Liver (tissue), 9 donors: Measurements from ENCODE around the gene DIP2B. TPM values are rescaled to one million over a fixed set of nuclear protein-coding genes. Genes with fewer than 3 reads are reported as not detected.

Experiments used
- DNase-seq: peaks from one replicate; pipeline ENCODE4 v3.0.0-alpha.2; 2017; ENCODE audit warnings: low spot score
- H3K27ac ChIP-seq, 2 donors: one replicate each; pipeline ENCODE4 v1.7.0; 2013; ENCODE audit warnings: inconsistent platforms in 2 of 2, low read length in 2 of 2, control low read depth in 1 of 2, low read depth in 1 of 2, mild to moderate bottlenecking in 1 of 2
- H3K27me3 ChIP-seq, 4 donors: one replicate each; pipeline versions ENCODE4 v1.6.1 to v1.7.0; 2013; ENCODE audit warnings: low read length in 3 of 4, inconsistent platforms in 1 of 4, mild to moderate bottlenecking in 1 of 4, moderate library complexity in 1 of 4; ENCODE audit not compliant: control insufficient read depth in 4 of 4, insufficient read depth in 4 of 4
- H3K36me3 ChIP-seq, 4 donors: one replicate each; pipeline versions ENCODE4 v1.6.1 to v1.7.0; 2013; ENCODE audit warnings: low read length in 3 of 4, mild to moderate bottlenecking in 3 of 4, low read depth in 1 of 4, moderate library complexity in 1 of 4; ENCODE audit not compliant: control insufficient read depth in 4 of 4, insufficient read depth in 3 of 4
- H3K4me1 ChIP-seq, 4 donors: one replicate each; pipeline versions ENCODE4 v1.6.1 to v1.7.0; 2013; ENCODE audit warnings: low read length in 3 of 4, mild to moderate bottlenecking in 3 of 4, moderate library complexity in 1 of 4; ENCODE audit not compliant: control insufficient read depth in 4 of 4, insufficient read depth in 4 of 4
- H3K4me3 ChIP-seq, 3 donors: one replicate each; pipeline versions ENCODE4 v1.6.1 to v1.7.0; 2013; ENCODE audit warnings: low read length in 3 of 3, control low read depth in 1 of 3, low read depth in 1 of 3, mild to moderate bottlenecking in 1 of 3
- H3K9ac ChIP-seq, 2 donors: one replicate each; pipeline ENCODE4 v1.7.0; 2013; ENCODE audit warnings: low read length in 2 of 2, mild to moderate bottlenecking in 2 of 2, moderate library complexity in 2 of 2, control low read depth in 1 of 2, low read depth in 1 of 2
- H3K9me3 ChIP-seq, 4 donors: one replicate each; pipeline versions ENCODE4 v1.6.1 to v1.7.0; 2013; ENCODE audit warnings: low read length in 3 of 4; ENCODE audit not compliant: control insufficient read depth in 4 of 4
- FOXA1 ChIP-seq: IDR thresholded peaks from 2 replicates; pipeline ENCODE4 v1.6.1; 2016; ENCODE audit warnings: antibody characterized with exemption
- FOXA2 ChIP-seq: IDR thresholded peaks from 2 replicates; pipeline ENCODE4 v1.6.1; 2016; ENCODE audit warnings: antibody characterized with exemption
- GABPA ChIP-seq, 2 donors: IDR thresholded peaks in 1 of 2; conservative IDR thresholded peaks in 1 of 2; 2 replicates each; pipeline ENCODE4 v1.6.1; 2016; ENCODE audit warnings: antibody characterized with exemption in 2 of 2, mild to moderate bottlenecking in 1 of 2, moderate library complexity in 1 of 2
- HNF4G ChIP-seq: IDR thresholded peaks from 2 replicates; pipeline ENCODE4 v1.6.1; 2016; ENCODE audit warnings: antibody characterized with exemption
- JUND ChIP-seq, 2 donors: IDR thresholded peaks; 2 replicates each; pipeline ENCODE4 v1.6.1; 2016; ENCODE audit warnings: antibody characterized with exemption in 2 of 2
- MAX ChIP-seq: IDR thresholded peaks from 2 replicates; pipeline ENCODE4 v1.6.1; 2016; ENCODE audit warnings: antibody characterized with exemption
- NR2F2 ChIP-seq: IDR thresholded peaks from 2 replicates; pipeline ENCODE4 v1.6.1; 2016; ENCODE audit warnings: antibody characterized with exemption
- RAD21 ChIP-seq, 2 donors: IDR thresholded peaks; 2 replicates each; pipeline ENCODE4 v1.6.1; 2016; ENCODE audit warnings: antibody characterized with exemption in 2 of 2, mild to moderate bottlenecking in 2 of 2
- RXRA ChIP-seq, 2 donors: IDR thresholded peaks; 2 replicates each; pipeline ENCODE4 v1.6.1; 2017 to 2018; ENCODE audit warnings: antibody characterized with exemption in 2 of 2, mild to moderate bottlenecking in 1 of 2
- TAF1 ChIP-seq: conservative IDR thresholded peaks from 2 replicates; pipeline ENCODE4 v1.6.1; 2016; ENCODE audit warnings: antibody characterized with exemption, mild to moderate bottlenecking
- WGBS: extraction: QIAGEN DNeasy Blood & Tissue Kit; methylation state at CpG from one replicate; pipeline ENCODE4 v1.1.7; 2013; 5-methylcytosine and 5-hydroxymethylcytosine counted together
- polyA plus RNA-seq, 2 donors: library from polyadenylated mRNA; stranded (reverse) in 1 of 2; unstranded in 1 of 2; fragments of 200-250 nt in 1 of 2; fragments of >200 nt in 1 of 2; fragmentation: Nextera tagmentation in 1 of 2; extraction: Ambion mirVana in 1 of 2; gene quantifications; one replicate each; pipeline versions ENCODE4 v1.2.1 to v1.2.3, GENCODE V29; 2013 to 2015
- total RNA-seq, 2 donors: library from RNA; depleted of rRNA; stranded (reverse); fragments of >200 nt; gene quantifications; one replicate each; pipeline ENCODE4 v1.2.3, GENCODE V29; 2014
- TF ChIP-seq, protein P1 (sequence below): IDR thresholded peaks from 2 replicates; pipeline ENCODE4 v1.6.1; 2016; ENCODE audit warnings: antibody characterized with exemption
- donor health status: healthy.
- donor health status: healthy.
- donor health status: healthy.
- donor health status: healthy.
- donor health status: healthy.

DIP2B gene
- total and polyA plus RNA-seq, 4 donors: 4.8 to 30.7 (median 13.8) TPM

- no peak overlapping the region for H3K4me3 ChIP-seq
- H3K9me3 ChIP-seq: no peaks in the 10 kb centered on the region
- H3K9ac ChIP-seq: no peak overlapping the region
- no peak for DNase-seq
- no peaks in the 10 kb centered on the region for H3K36me3 ChIP-seq
- H3K27me3 ChIP-seq: no peaks in the 10 kb centered on the region
- H3K27ac ChIP-seq: no peak overlapping the region
- no peak for TF ChIP-seq MAX
- no peak for TF ChIP-seq RXRA (IDR thresholded peaks at IDR 0.05)
- peaks cover 5 to 14% (median 10%) of the 10 kb centered on the region in 4 donors for H3K4me1 ChIP-seq
- 54% methylated on average over 1 of the region's 1 CpG for WGBS
Observed at GRCh38 chr12:50579757-50580267, 75.0 kb downstream of the DIP2B start.

DNA sequence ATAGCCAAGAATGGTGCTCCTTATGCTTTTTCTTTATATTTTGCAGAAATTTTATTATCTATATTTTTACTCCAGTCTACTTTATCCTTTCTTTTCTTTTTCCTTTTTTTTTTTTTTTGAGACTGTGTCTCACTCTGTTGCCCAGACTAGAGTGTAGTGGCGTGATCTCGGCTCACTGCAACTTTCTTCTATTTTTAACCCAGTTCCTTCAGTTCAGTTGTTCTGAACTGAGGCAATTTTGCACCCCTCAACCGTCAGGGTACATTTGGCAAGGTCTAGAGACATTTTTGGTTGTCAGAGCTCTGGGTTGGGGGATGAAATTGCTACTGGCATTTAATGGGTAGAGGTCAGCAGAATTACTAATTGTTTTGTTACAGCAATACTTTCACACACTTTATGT lies 75.7 kb downstream of the DIP2B start:
- no peaks in the 10 kb centered on the region for H3K9me3 ChIP-seq
- H3K4me1 ChIP-seq: peaks cover 2 to 8% (median 4%) of the 10 kb centered on the region in 4 donors
- H3K9ac ChIP-seq: no peak overlapping the region
- H3K4me3 ChIP-seq: no peak overlapping the region
- H3K27me3 ChIP-seq: no peaks in the 10 kb centered on the region
- no peak overlapping the region for H3K27ac ChIP-seq
- TF ChIP-seq TAF1 (no peak), RAD21 (IDR thresholded peaks at IDR 0.05) (no peak), HNF4G (no peak), NR2F2 (no peak), FOXA2 (no peak), JUND (IDR thresholded peaks at IDR 0.05) (no peak)
- TF ChIP-seq, protein P1, sequence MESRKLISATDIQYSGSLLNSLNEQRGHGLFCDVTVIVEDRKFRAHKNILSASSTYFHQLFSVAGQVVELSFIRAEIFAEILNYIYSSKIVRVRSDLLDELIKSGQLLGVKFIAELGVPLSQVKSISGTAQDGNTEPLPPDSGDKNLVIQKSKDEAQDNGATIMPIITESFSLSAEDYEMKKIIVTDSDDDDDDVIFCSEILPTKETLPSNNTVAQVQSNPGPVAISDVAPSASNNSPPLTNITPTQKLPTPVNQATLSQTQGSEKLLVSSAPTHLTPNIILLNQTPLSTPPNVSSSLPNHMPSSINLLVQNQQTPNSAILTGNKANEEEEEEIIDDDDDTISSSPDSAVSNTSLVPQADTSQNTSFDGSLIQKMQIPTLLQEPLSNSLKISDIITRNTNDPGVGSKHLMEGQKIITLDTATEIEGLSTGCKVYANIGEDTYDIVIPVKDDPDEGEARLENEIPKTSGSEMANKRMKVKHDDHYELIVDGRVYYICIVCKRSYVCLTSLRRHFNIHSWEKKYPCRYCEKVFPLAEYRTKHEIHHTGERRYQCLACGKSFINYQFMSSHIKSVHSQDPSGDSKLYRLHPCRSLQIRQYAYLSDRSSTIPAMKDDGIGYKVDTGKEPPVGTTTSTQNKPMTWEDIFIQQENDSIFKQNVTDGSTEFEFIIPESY: no peak
- H3K36me3 ChIP-seq: peaks cover 0 to 2% (median 0%) of the 10 kb centered on the region in 4 donors
- 86% methylated on average over 3 of the region's 3 CpGs for WGBS
- DNase-seq: no peak

- Histone ChIP-seq H3K9me3 (no peaks in the 10 kb centered on the region), H3K27ac (no peak overlapping the region), H3K36me3 (peaks cover 0 to 2% (median 0%) of the 10 kb centered on the region in 4 donors), H3K9ac (no peak overlapping the region), H3K4me3 (no peak overlapping the region), H3K27me3 (no peaks in the 10 kb centered on the region), H3K4me1 (peaks cover 0 to 7% (median 3%) of the 10 kb centered on the region in 4 donors)
- TF ChIP-seq NR2F2 (no peak), RAD21 (IDR thresholded peaks at IDR 0.05) (no peak), JUND (IDR thresholded peaks at IDR 0.05) (no peak), GABPA (IDR thresholded peaks at IDR 0.05 in 1 of 2, conservative IDR thresholded peaks at IDR 0.05 in 1 of 2) (no peak), TAF1 (no peak), FOXA1 (no peak), FOXA2 (no peak), MAX (no peak)
- DNase-seq: no peak
- 91% methylated on average over 10 of the region's 10 CpGs for WGBS
Observed at GRCh38 chr12:50581226-50582184, 76.7 kb downstream of the DIP2B start.
